ENCODE data around the gene RPL27A. TPM values are rescaled to one million over a fixed set of nuclear protein-coding genes. Genes with fewer than 3 reads are reported as not detected.
A peak's percentile ranks its signal among the peaks of the same experiment; 100 is the strongest.

Gene RPL27A
- 750 and 815 TPM in 2 replicates for total RNA-seq
- long read RNA-seq, full-length matches to known transcripts = 695 of 712 reads
- long read RNA-seq, partial matches to known transcripts = 2 of 712 reads
- long read RNA-seq, other reads (novel, unspliced or antisense) = 15 of 712 reads

GRCh38 chr11:8682303-8683114 is at the start of gene RPL27A, which contains the start of gene TRIM66:
RPL27A (plus strand) TSS chr11:8682792; CDS start chr11:8682814, 22 bp downstream.
TRIM66 (minus strand) TSS chr11:8682665; CDS start chr11:8672274, 10,391 bp downstream.
- peak; percentile 99 for DNase-seq (ENCODE audit: extremely low spot score, unreplicated experiment)
- Mint-ChIP-seq H3K4me1 (ENCODE audit: unreplicated experiment) (peaks cover 45% of the 10 kb centered on the region), H3K36me3 (ENCODE audit: unreplicated experiment) (peaks cover 33% of the 10 kb centered on the region)

GRCh38 chr11:8634498-8634897 is 48.1 kb upstream of the RPL27A start:
- H3K27me3 Mint-ChIP-seq (ENCODE audit: unreplicated experiment) = no peaks in the 10 kb centered on the region
- H3K36me3 Mint-ChIP-seq (ENCODE audit: unreplicated experiment) = peaks cover 19% of the 10 kb centered on the region
- no peaks in the 10 kb centered on the region for H3K9me3 Mint-ChIP-seq (ENCODE audit: unreplicated experiment)
- TF ChIP-seq, protein P1, sequence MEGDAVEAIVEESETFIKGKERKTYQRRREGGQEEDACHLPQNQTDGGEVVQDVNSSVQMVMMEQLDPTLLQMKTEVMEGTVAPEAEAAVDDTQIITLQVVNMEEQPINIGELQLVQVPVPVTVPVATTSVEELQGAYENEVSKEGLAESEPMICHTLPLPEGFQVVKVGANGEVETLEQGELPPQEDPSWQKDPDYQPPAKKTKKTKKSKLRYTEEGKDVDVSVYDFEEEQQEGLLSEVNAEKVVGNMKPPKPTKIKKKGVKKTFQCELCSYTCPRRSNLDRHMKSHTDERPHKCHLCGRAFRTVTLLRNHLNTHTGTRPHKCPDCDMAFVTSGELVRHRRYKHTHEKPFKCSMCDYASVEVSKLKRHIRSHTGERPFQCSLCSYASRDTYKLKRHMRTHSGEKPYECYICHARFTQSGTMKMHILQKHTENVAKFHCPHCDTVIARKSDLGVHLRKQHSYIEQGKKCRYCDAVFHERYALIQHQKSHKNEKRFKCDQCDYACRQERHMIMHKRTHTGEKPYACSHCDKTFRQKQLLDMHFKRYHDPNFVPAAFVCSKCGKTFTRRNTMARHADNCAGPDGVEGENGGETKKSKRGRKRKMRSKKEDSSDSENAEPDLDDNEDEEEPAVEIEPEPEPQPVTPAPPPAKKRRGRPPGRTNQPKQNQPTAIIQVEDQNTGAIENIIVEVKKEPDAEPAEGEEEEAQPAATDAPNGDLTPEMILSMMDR (IDR thresholded peaks at IDR 0.05) = no peak
- peaks cover 5% of the 10 kb centered on the region for H3K4me1 Mint-ChIP-seq (ENCODE audit: unreplicated experiment)
- no peak for DNase-seq (ENCODE audit: extremely low spot score, unreplicated experiment)
- no peak overlapping the region for H3K27ac Mint-ChIP-seq (ENCODE audit: unreplicated experiment)
- no peak overlapping the region for H3K4me3 Mint-ChIP-seq (ENCODE audit: unreplicated experiment)

More at GRCh38 chr11:8682303-8683114, at the start of gene RPL27A, which contains the start of gene TRIM66:
- Mint-ChIP-seq H3K9me3 (ENCODE audit: unreplicated experiment) (no peaks in the 10 kb centered on the region), H3K4me3 (ENCODE audit: unreplicated experiment) (peak within 1 kb of the TSS; percentile 88), H3K27me3 (ENCODE audit: unreplicated experiment) (no peaks in the 10 kb centered on the region), H3K27ac (ENCODE audit: unreplicated experiment) (peak within 1 kb of the TSS; percentile 97)
- TF ChIP-seq, protein P1 (IDR thresholded peaks at IDR 0.05) = no peak

DNA sequence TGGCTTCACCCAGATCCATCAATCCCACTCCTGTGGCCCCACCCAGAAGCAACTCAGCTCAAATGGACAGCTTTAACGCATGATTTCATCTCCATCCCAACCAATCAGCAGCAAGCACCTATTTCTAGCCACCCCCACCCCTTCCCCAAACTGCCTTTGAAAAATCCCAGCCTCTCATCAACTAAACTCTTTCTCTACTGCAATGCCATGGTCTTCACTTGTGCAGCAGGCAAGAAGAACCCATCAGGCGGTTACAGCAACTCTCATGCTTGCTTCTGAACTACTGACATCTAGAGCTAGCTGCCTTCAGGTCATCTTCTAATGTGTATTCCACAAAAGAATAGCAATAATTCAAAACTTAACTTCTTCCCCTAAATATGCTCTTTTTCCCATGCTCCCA is 46.5 kb upstream of the RPL27A start:
- TF ChIP-seq, protein P1 (IDR thresholded peaks at IDR 0.05) = no peak
- Mint-ChIP-seq H3K27ac (ENCODE audit: unreplicated experiment) (no peak overlapping the region), H3K4me1 (ENCODE audit: unreplicated experiment) (peaks cover 5% of the 10 kb centered on the region), H3K27me3 (ENCODE audit: unreplicated experiment) (no peaks in the 10 kb centered on the region), H3K36me3 (ENCODE audit: unreplicated experiment) (peaks cover 19% of the 10 kb centered on the region), H3K4me3 (ENCODE audit: unreplicated experiment) (no peak overlapping the region), H3K9me3 (ENCODE audit: unreplicated experiment) (no peaks in the 10 kb centered on the region)
- no peak for DNase-seq (ENCODE audit: extremely low spot score, unreplicated experiment)

DNA sequence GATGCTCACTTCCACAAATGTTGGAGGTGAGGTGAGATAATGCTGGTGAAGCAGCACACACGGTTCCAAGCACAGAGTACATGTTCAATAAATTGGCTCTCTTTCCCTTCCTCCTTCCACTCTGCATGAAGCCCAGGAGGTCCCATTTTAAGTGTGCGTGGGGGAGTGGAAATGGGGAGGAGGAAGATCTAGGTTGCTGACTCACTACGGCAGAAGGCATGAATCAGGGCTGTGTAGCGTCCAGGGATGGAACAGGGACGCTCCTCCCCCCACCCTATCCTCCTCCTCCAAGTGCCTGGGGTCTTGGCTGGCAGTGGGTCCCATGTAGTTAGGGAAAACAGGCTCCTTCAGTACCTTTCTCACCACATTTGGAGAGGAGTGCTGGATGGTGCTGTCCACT is 44.3 kb upstream of the RPL27A start:
- no peak for DNase-seq (ENCODE audit: extremely low spot score, unreplicated experiment)
- no peaks in the 10 kb centered on the region for H3K9me3 Mint-ChIP-seq (ENCODE audit: unreplicated experiment)
- H3K4me3 Mint-ChIP-seq (ENCODE audit: unreplicated experiment) = no peak overlapping the region
- TF ChIP-seq, protein P1 (IDR thresholded peaks at IDR 0.05) = no peak
- H3K36me3 Mint-ChIP-seq (ENCODE audit: unreplicated experiment) = peaks cover 24% of the 10 kb centered on the region
- no peaks in the 10 kb centered on the region for H3K27me3 Mint-ChIP-seq (ENCODE audit: unreplicated experiment)
- no peak overlapping the region for H3K27ac Mint-ChIP-seq (ENCODE audit: unreplicated experiment)
- H3K4me1 Mint-ChIP-seq (ENCODE audit: unreplicated experiment) = no peaks in the 10 kb centered on the region

DNA sequence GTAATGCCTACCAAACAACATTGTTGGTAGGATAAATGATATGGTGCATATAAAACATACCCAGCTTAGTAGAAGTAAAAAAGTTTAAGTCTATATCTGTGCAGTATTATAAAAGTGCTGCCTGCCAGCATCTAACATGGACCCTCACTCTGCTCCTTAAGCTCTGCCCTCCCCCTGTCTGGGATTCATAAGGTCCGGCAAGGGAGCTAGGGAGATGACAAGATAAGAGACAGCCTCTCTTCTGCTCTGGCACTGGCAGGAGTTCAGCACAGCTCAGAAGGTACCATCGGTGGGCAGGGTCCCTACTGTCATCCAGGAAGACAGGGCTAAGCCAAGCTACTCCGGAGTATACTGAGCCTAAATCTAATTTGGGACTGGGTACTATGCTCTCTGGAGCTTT is 42.9 kb upstream of the RPL27A start:
- TF ChIP-seq, protein P1 (IDR thresholded peaks at IDR 0.05) = no peak
- Mint-ChIP-seq H3K4me1 (ENCODE audit: unreplicated experiment) (no peaks in the 10 kb centered on the region), H3K27ac (ENCODE audit: unreplicated experiment) (no peak overlapping the region), H3K4me3 (ENCODE audit: unreplicated experiment) (no peak overlapping the region), H3K36me3 (ENCODE audit: unreplicated experiment) (peaks cover 24% of the 10 kb centered on the region), H3K9me3 (ENCODE audit: unreplicated experiment) (no peaks in the 10 kb centered on the region), H3K27me3 (ENCODE audit: unreplicated experiment) (no peaks in the 10 kb centered on the region)
- DNase-seq (ENCODE audit: extremely low spot score, unreplicated experiment) = no peak

Measured in osteocyte (in vitro differentiated cells).